Measurements from ENCODE around the gene LAMB3.
A peak's percentile ranks its signal among the peaks of the same experiment; 100 is the strongest.

LAMB3 gene

DNA sequence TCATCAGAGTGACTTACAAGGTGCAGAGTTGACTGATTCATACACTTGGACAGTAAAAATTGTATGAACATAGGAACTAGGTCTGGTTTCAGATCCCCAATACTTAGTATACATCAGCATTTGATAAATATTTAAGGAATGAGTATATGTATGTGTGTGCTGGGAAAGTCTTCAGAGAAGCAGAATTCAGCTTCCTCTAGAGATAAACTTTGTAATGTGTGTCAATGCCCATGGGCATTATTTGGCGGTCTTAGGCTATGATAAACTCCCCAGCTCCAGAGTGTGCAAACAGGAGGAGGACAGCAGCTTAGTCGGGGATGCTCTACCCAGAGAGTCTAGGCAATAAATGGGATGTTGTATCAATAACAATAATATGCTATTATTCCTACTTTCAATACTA is 71.6 kb downstream of the LAMB3 start:
- TF ChIP-seq, protein P1, sequence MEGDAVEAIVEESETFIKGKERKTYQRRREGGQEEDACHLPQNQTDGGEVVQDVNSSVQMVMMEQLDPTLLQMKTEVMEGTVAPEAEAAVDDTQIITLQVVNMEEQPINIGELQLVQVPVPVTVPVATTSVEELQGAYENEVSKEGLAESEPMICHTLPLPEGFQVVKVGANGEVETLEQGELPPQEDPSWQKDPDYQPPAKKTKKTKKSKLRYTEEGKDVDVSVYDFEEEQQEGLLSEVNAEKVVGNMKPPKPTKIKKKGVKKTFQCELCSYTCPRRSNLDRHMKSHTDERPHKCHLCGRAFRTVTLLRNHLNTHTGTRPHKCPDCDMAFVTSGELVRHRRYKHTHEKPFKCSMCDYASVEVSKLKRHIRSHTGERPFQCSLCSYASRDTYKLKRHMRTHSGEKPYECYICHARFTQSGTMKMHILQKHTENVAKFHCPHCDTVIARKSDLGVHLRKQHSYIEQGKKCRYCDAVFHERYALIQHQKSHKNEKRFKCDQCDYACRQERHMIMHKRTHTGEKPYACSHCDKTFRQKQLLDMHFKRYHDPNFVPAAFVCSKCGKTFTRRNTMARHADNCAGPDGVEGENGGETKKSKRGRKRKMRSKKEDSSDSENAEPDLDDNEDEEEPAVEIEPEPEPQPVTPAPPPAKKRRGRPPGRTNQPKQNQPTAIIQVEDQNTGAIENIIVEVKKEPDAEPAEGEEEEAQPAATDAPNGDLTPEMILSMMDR (IDR thresholded peaks at IDR 0.05; ENCODE audit: low read depth, low read length, missing control alignments), result no peak
- no peak overlapping the region for H3K4me3 ChIP-seq (ENCODE audit: low read depth, low read length)
- DNase-seq (ENCODE audit: low read depth), result no peak

DNA sequence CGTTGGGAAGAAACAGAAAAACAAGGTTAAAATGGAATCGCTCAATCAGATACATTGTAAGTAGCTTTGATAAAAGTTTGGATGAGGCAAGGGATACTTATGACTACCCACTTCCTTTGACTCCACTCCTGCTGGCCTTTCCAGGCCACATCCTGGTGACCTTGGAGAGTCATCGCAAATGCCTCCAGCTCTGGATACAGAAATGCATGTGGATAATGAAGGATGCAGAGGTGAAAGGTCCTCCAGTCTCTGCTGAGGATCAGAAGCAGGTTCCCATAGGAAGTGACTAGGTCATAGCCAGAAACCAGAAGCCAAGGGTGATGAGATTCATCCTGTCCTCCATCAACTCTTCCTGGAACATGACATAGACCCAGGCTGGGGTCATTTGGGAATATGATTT is 74.9 kb downstream of the LAMB3 start:
- H3K4me3 ChIP-seq (ENCODE audit: low read depth, low read length), result no peak overlapping the region
- TF ChIP-seq, protein P1 (IDR thresholded peaks at IDR 0.05; ENCODE audit: low read depth, low read length, missing control alignments), result no peak
- DNase-seq (ENCODE audit: low read depth), result no peak

DNA sequence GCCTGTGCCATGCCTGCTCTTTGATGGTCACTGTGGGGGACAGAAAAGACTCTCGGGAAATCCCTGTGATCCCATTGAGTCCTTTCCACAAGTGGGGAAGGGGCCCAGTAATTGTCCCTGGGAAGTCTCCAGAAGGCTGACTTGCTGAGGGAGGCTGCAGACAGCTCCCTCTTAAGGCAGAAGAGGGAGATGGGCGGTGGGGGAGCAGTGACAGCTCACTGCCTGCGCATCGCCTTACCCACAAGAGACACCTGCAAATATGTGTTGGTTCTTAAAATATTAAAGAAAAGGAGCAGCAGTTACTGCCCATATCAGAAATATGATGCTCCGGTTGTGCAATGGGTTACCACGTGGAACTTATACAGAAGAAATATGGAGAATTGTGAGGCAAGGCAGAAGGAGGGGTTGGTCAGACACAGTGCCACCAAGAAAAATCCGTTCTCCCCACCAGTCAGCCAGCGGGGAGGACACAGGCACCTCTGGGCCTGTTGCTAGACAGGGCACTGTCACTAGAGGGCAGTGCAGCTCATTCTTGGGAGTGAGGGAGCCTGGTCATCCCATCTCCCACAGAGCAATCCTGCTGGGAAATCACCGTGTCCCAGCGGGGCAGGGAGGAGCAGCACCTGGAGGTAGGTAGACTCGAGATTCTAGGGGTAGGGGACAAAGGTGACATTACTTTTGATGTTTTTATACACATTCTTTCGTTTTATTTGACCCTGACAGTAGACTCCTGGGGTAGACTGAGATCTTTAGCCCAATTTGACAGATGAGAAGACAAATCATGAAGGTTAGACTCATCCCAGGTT is 75.6 kb downstream of the LAMB3 start:
- H3K4me3 ChIP-seq (ENCODE audit: low read depth, low read length), result no peak overlapping the region
- no peak for DNase-seq (ENCODE audit: low read depth)
- TF ChIP-seq, protein P1 (IDR thresholded peaks at IDR 0.05; ENCODE audit: low read depth, low read length, missing control alignments), result peak; percentile 97

DNA sequence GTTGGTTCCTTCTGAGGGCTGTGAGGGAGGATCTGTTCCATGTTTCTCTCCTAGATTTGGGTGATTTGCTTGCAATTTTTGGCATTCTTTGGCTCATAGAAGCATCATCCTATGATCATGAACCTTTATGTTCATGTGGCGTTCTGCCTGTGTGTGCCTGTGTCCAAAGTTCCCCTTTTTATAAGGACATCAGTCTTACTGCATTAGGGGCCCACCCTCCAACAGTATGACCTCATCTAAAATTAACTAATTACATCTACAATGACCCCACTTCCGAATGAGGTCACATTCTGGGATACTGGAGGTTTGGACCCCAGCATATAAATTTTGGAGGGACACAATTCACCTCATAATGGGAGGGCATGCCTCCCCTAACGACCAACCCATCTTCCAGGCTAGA is 81.5 kb downstream of the LAMB3 start:
- TF ChIP-seq, protein P1 (IDR thresholded peaks at IDR 0.05; ENCODE audit: low read depth, low read length, missing control alignments), result no peak
- no peak for DNase-seq (ENCODE audit: low read depth)
- no peak overlapping the region for H3K4me3 ChIP-seq (ENCODE audit: low read depth, low read length)

DNA sequence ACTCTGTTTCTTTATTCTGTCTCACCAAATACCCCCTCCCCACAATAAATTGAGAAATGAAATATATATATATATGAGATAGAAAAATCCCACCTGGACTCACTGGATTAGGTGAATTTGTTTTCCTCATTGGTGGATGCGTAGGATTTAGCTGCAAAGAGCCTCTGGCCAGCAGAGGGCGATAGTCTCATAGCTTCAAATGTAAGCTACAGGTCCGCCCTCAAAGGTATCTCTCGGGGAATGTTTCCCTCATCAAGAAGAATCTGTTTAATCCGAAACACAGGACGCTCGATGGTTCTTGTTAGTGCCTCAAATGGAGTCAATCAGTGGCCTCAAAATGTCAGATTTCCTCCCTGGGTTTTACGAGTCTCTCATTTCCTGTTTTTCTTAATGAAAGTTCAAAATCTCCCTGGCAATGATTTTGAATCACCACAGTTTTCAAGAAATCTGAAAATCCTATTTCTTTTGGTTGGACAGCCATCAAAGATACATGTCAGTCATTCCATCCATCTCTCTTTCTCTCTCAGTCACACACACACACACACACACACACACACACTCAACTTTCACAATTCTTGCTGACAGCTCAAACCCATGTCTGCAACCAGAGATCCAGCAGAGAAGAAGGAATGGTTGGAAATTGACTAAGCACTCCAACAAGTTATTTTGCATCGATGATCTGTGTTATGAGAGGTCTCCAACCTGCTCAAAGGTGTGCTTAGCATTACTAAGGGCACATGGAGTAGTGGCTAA is 82.6 kb downstream of the LAMB3 start:
- TF ChIP-seq, protein P1 (IDR thresholded peaks at IDR 0.05; ENCODE audit: low read depth, low read length, missing control alignments), result peak; percentile 83
- peak; percentile 46 for DNase-seq (ENCODE audit: low read depth)
- no peak overlapping the region for H3K4me3 ChIP-seq (ENCODE audit: low read depth, low read length)

DNA sequence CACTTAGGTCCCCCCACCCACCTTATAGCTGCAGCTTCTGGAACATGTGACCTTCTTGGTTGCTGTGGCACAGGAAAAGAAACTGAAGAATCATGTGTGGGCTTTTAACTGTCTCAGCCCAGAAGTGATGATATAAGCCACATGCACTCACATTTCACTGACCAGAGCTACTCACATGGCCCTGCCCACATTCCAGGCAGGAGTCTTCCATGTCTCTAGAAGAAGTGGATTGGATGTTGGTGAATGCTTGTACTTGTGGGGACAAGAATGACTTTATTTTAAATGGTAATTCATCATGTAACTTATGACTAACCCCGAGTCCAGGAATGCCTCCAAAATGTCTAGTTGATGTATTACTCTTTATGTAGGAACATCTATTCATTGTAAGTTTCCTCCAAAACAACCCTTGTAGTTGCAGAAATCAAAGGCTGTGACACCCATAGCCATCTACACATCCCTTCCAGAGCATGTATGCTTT is 84.5 kb downstream of the LAMB3 start:
- no peak for DNase-seq (ENCODE audit: low read depth)
- H3K4me3 ChIP-seq (ENCODE audit: low read depth, low read length), result no peak overlapping the region
- TF ChIP-seq, protein P1 (IDR thresholded peaks at IDR 0.05; ENCODE audit: low read depth, low read length, missing control alignments), result no peak

Measured in GM12864 (cell line).